GM12878 (cell line): ENCODE measurements around the gene MUSTN1.

ENCODE experiments used
- ATF2 ChIP-seq: IDR thresholded peaks from 2 replicates; pipeline ENCODE4 v1.6.1; 2012; ENCODE audit warnings: low read length, inconsistent platforms
- CTCF ChIP-seq, 3 experiments: IDR thresholded peaks in 2 of 3; conservative IDR thresholded peaks in 1 of 3; 2 replicates each; pipeline ENCODE4 v1.5.1; 2011; ENCODE audit warnings: low read depth in 3 of 3, low read length in 3 of 3, mild to moderate bottlenecking in 3 of 3, control low read depth in 2 of 3, moderate library complexity in 2 of 3, inconsistent platforms in 1 of 3, mixed read lengths in 1 of 3; ENCODE audit not compliant: control insufficient read depth in 2 of 3, insufficient read depth in 1 of 3; ENCODE audit errors: extremely low read depth in 1 of 3
- EZH2 ChIP-seq: IDR thresholded peaks from 2 replicates; pipeline ENCODE4 v1.6.1; 2012; ENCODE audit warnings: low read depth, mild to moderate bottlenecking, control low read depth, inconsistent platforms, low read length, borderline replicate concordance; ENCODE audit not compliant: control insufficient read depth
- SUZ12 ChIP-seq: fragments of 200-600 bp; sonication (generic); IDR thresholded peaks from one replicate; pipeline ENCODE4 v1.6.1; 2018; ENCODE audit warnings: antibody characterized with exemption, mild to moderate bottlenecking; ENCODE audit not compliant: unreplicated experiment
- ZBTB33 ChIP-seq: fragments of 450-650 bp; IDR thresholded peaks from 2 replicates; pipeline ENCODE4 v1.6.1; 2017; ENCODE audit warnings: mild to moderate bottlenecking

GRCh38 chr3:52791928-52792327, 42.9 kb downstream of the MUSTN1 start:
- TF ChIP-seq SUZ12 (no peak), ZBTB33 (no peak), EZH2 (no peak), ATF2 (no peak), CTCF (IDR thresholded peaks at IDR 0.05 in 2 of 3, conservative IDR thresholded peaks at IDR 0.05 in 1 of 3; ENCODE audit: control insufficient read depth in 2 of 3, extremely low read depth in 1 of 3, insufficient read depth in 1 of 3, low read depth in 3 of 3, low read length in 3 of 3) (no peak)
